GM06990 (cell line): ENCODE results near the gene KIAA1671.

Experiments
- DNase-seq: peaks from one replicate; pipeline ENCODE4 v3.0.0-alpha.2; 2011; ENCODE audit not compliant: insufficient read length; ENCODE audit errors: extremely low read depth
- H3K27me3 ChIP-seq: replicated peaks from 2 replicates; pipeline ENCODE4 v1.6.0; 2011; ENCODE audit warnings: low read length; ENCODE audit not compliant: control insufficient read depth, insufficient read depth
- H3K36me3 ChIP-seq: 2 replicates; pipeline ENCODE4 v1.5.1; 2011; ENCODE audit warnings: low read length; ENCODE audit not compliant: control insufficient read depth, insufficient read depth
- H3K4me3 ChIP-seq: replicated peaks from 2 replicates; pipeline ENCODE4 v1.5.1; 2011; ENCODE audit warnings: low read depth, mild to moderate bottlenecking, control low read depth, low read length
- TF ChIP-seq, protein P1 (sequence below): IDR thresholded peaks from 2 replicates; pipeline ENCODE4 v1.5.1; 2011; ENCODE audit warnings: low read length, control low read depth, mild to moderate bottlenecking, inconsistent platforms; ENCODE audit not compliant: insufficient read depth, poor library complexity, severe bottlenecking

The KIAA1671 gene

DNA sequence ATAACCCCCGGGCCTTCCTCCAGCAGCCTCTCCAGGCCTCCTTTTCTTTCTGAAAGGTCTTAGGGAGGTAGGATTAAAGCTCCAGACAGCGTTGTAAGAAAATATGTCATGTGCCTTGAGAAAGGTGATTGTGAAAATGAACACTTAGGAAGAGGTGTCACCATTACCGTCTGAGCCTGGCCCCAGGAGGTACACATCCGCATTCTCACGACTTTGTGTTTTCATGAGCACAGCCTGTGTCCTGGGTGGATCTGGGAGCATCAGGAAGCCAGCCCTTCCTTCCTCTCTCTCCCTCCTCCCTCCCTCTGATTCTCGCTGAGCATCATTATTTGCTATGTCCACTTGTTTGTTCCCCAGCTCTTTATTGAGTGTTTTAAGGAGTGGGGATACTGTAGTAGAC, 142.1 kb downstream of the KIAA1671 start:
- TF ChIP-seq, protein P1, sequence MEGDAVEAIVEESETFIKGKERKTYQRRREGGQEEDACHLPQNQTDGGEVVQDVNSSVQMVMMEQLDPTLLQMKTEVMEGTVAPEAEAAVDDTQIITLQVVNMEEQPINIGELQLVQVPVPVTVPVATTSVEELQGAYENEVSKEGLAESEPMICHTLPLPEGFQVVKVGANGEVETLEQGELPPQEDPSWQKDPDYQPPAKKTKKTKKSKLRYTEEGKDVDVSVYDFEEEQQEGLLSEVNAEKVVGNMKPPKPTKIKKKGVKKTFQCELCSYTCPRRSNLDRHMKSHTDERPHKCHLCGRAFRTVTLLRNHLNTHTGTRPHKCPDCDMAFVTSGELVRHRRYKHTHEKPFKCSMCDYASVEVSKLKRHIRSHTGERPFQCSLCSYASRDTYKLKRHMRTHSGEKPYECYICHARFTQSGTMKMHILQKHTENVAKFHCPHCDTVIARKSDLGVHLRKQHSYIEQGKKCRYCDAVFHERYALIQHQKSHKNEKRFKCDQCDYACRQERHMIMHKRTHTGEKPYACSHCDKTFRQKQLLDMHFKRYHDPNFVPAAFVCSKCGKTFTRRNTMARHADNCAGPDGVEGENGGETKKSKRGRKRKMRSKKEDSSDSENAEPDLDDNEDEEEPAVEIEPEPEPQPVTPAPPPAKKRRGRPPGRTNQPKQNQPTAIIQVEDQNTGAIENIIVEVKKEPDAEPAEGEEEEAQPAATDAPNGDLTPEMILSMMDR: no peak

DNA sequence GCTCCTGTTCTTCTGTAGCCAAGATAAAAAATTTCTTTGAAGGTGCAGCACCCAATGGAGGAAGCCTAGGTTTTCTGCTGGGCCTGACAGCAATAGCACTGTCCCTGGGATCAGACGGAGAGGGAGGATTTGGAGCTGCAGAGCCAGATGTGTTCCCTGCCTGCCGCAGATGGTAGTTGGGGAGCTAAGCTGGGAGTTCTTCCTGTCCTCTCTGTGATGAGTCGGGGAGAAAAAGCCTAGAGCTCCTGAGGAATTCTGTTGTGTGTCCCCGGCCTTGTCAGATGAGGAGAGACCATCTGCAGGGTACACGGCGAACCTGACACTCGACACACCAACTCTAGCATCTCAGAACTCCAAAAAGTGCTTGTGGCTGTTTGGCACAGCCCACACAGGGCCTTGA, 143.4 kb downstream of the KIAA1671 start:
- Histone ChIP-seq H3K4me3 (no peak overlapping the region), H3K36me3 (no peaks in the 10 kb centered on the region), H3K27me3 (peaks cover 1% of the 10 kb centered on the region; the same call in 1 of the 2 replicates)
- DNase-seq: no peak
- TF ChIP-seq, protein P1: no peak

More for the DNA sequence above, 142.1 kb downstream of the KIAA1671 start:
- H3K36me3 ChIP-seq: no peaks in the 10 kb centered on the region
- no peak for DNase-seq
- H3K4me3 ChIP-seq: no peak overlapping the region
- peaks cover 1% of the 10 kb centered on the region; the same call in 1 of the 2 replicates for H3K27me3 ChIP-seq

DNA sequence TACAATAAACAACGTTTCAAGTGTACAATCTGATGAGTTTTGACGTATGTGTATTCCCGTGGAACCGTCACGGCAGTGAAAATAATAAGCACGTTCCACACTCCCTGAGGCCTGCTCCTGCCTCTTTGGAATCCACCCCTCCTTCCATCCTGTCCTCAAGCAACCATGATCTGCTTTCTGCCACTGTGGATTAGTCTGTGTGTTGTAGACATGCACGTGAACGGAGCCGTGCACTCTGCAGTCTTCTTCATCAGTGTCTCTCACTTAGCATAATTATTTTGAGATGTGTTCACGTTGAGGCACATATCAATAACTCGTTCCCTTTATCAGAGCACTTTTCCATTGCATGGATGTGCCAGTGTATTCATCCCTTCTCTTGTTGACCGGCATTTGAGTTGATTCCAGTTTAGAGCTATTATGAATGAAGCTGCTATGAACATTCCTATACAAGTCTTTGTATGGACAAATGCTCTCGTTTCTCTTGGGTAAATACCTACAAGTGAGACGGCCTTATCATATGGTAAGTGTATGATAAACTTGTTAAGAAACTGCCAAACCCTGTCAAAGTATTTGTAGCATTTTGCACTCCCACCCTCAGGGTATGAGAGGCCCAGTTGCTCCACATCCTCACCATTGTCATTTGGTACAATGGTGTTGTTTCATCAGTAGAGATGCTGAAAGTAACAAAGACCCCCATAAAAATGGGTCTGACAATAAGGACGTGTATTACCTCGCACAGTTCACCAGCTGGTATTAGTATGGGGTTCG, 144.3 kb downstream of the KIAA1671 start:
- no peak for DNase-seq
- TF ChIP-seq, protein P1: no peak
- Histone ChIP-seq H3K36me3 (no peaks in the 10 kb centered on the region), H3K27me3 (peaks cover 1% of the 10 kb centered on the region; the same call in 1 of the 2 replicates), H3K4me3 (no peak overlapping the region)

DNA sequence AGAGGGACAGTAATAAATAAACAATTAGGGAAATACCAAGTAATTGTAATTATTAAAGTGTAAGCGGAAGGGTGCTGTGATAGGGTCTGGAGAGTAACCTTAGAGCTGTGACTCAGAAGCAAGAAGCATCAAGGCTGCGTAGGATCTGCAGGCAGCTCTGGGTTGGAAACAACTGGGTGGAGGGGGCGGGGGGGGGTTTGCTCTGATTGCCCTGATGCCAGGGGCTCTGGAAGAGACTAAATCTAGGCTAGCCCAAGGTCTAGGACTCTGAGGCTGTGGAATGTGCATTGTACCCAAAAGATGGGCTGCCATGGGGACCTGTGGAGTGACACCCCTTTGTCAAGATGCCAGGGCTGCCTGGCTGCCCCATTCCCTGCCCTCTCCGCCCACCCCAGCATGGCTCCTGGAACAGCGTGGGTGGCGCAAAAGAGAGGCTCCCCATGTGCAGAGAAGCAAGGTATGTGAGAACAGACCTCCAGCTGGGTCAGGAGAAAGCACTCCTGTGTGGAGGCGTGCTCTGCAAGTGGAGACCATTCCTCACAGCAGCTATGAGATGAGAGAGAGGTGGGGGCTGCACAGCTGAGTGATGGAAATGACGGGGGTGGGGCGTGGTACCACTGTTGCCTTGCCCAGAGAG, 146.0 kb downstream of the KIAA1671 start:
- H3K4me3 ChIP-seq: no peak overlapping the region
- no peaks in the 10 kb centered on the region for H3K36me3 ChIP-seq
- no peak for DNase-seq
- TF ChIP-seq, protein P1: no peak
- peaks cover 1% of the 10 kb centered on the region; the same call in 1 of the 2 replicates for H3K27me3 ChIP-seq

DNA sequence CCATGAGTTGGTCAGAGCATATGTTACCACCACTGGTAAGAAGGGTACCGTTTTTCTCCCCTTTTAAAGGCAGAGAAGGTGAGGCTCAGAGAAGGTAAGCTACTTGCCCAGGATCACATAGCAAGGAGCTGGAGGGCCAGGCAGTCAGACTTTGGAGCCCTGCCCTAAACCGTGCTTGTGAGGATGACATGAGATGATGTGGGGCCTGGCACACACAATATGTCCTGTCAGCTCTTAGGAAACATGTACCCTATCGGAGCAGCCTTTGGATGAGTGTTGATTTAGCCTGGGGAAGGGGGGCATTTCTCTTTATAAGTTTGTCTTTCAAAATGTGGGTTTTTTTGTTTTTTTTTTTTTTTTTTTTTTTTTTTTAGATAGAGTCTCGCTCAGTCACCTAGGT, 146.7 kb downstream of the KIAA1671 start:
- DNase-seq: no peak
- H3K36me3 ChIP-seq: no peaks in the 10 kb centered on the region
- TF ChIP-seq, protein P1: no peak
- no peak overlapping the region for H3K4me3 ChIP-seq
- H3K27me3 ChIP-seq: peaks cover 1% of the 10 kb centered on the region; the same call in 1 of the 2 replicates
